ENCODE data around the gene ACMSD.

GRCh38 chr2:134839649-134840048 lies 1.2 kb downstream of the ACMSD start:
- TF ChIP-seq EP300 (IDR thresholded peaks at IDR 0.05; ENCODE audit: low read depth) (no peak), POLR2AphosphoS5 (IDR thresholded peaks at IDR 0.05) (no peak)

Measured in transverse colon (tissue), 3 donors.